Uterus (tissue), 4 donors: ENCODE data around the gene HEBP1. TPM values are rescaled to one million over a fixed set of nuclear protein-coding genes. Genes with fewer than 3 reads are reported as not detected.

Experiments used
- DNase-seq, 2 donors: peaks; one replicate each; pipeline ENCODE4 v3.0.0-alpha.2; 2019 to 2020
- H3K27ac ChIP-seq, 2 donors: fragments of 200-600 bp; sonication (generic); 1 replicate in 1 of 2; 2 replicates in 1 of 2; pipeline ENCODE4 v1.5.1; 2016 to 2018
- H3K27me3 ChIP-seq, 2 donors: fragments of 200-600 bp; sonication (generic); one replicate each; pipeline ENCODE4 v1.5.1; 2018 to 2019; ENCODE audit warnings: control low read depth in 1 of 2
- H3K36me3 ChIP-seq, 2 donors: fragments of 200-600 bp; sonication (generic); one replicate each; pipeline ENCODE4 v1.5.1; 2019; ENCODE audit warnings: control low read depth in 1 of 2
- H3K4me1 ChIP-seq, 2 donors: fragments of 200-600 bp; sonication (generic); one replicate each; pipeline ENCODE4 v1.5.1; 2018 to 2019; ENCODE audit warnings: control low read depth in 1 of 2
- H3K4me3 ChIP-seq, 2 donors: fragments of 200-600 bp; sonication (generic); 1 replicate in 1 of 2; 2 replicates in 1 of 2; pipeline ENCODE4 v1.5.1; 2018 to 2019; ENCODE audit warnings: mild to moderate bottlenecking in 1 of 2
- H3K9me3 ChIP-seq, 2 donors: fragments of 200-600 bp; sonication (generic); one replicate each; pipeline ENCODE4 v1.5.1; 2019; ENCODE audit warnings: control low read depth in 1 of 2
- POLR2A ChIP-seq, 2 donors: fragments of 450-650 bp; IDR thresholded peaks; one replicate each; pipeline ENCODE4 v1.6.1; 2016; ENCODE audit warnings: antibody characterized with exemption in 2 of 2, mild to moderate bottlenecking in 1 of 2, moderate library complexity in 1 of 2
- intact Hi-C: fragments of 100-400 bp; cut with DNase I; formaldehyde crosslinking; loops from one replicate; pipeline ENCODE4 v1.15.1; 2023; ENCODE audit warnings: low total_unique reads
- total RNA-seq, 4 donors: library from RNA; depleted of rRNA in 3 of 4; stranded (reverse); fragments of >200 nt in 3 of 4; gene quantifications; one replicate each; pipeline versions ENCODE4 v1.1.0 to v1.2.4, GENCODE V29; 2014 to 2023
- TF ChIP-seq, protein P1 (sequence below), 4 experiments: fragments of 200-600 bp in 2 of 4; fragments of 450-650 bp in 2 of 4; sonication (generic) in 2 of 4; IDR thresholded peaks; one replicate each; pipeline ENCODE4 v1.5.1; 2016 to 2019; ENCODE audit warnings: antibody characterized with exemption in 4 of 4, mild to moderate bottlenecking in 2 of 4, moderate library complexity in 1 of 4
- donor health status: DM: yes; HTN: yes; CAD: no.

The HEBP1 gene
- total RNA-seq, 4 donors from 2014 or later: 10.5 to 64.4 (median 40.9) TPM

- DNase-seq: no peak
- no peaks in the 10 kb centered on the region for H3K4me1 ChIP-seq
- H3K27me3 ChIP-seq: no peaks in the 10 kb centered on the region
- no peak overlapping the region for H3K27ac ChIP-seq
- no peak overlapping the region for H3K4me3 ChIP-seq
- intact Hi-C loops: no loop called here
- TF ChIP-seq POLR2A (IDR thresholded peaks at IDR 0.05): no peak
- TF ChIP-seq, protein P1, sequence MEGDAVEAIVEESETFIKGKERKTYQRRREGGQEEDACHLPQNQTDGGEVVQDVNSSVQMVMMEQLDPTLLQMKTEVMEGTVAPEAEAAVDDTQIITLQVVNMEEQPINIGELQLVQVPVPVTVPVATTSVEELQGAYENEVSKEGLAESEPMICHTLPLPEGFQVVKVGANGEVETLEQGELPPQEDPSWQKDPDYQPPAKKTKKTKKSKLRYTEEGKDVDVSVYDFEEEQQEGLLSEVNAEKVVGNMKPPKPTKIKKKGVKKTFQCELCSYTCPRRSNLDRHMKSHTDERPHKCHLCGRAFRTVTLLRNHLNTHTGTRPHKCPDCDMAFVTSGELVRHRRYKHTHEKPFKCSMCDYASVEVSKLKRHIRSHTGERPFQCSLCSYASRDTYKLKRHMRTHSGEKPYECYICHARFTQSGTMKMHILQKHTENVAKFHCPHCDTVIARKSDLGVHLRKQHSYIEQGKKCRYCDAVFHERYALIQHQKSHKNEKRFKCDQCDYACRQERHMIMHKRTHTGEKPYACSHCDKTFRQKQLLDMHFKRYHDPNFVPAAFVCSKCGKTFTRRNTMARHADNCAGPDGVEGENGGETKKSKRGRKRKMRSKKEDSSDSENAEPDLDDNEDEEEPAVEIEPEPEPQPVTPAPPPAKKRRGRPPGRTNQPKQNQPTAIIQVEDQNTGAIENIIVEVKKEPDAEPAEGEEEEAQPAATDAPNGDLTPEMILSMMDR (IDR thresholded peaks at IDR 0.05): no peak
- H3K36me3 ChIP-seq: no peaks in the 10 kb centered on the region
- H3K9me3 ChIP-seq: no peaks in the 10 kb centered on the region
These were observed 30.7 kb upstream of the HEBP1 start for GRCh38 chr12:13030541-13031291.

GRCh38 chr12:13028825-13029570, 28.9 kb upstream of the HEBP1 start:
- H3K4me1 ChIP-seq: no peaks in the 10 kb centered on the region
- no peak for DNase-seq
- TF ChIP-seq, protein P1 (IDR thresholded peaks at IDR 0.05): no peak
- no peak for TF ChIP-seq POLR2A (IDR thresholded peaks at IDR 0.05)
- H3K9me3 ChIP-seq: no peaks in the 10 kb centered on the region
- no peak overlapping the region for H3K4me3 ChIP-seq
- H3K36me3 ChIP-seq: no peaks in the 10 kb centered on the region
- H3K27me3 ChIP-seq: no peaks in the 10 kb centered on the region
- intact Hi-C loops: no loop called here
- no peak overlapping the region for H3K27ac ChIP-seq

GRCh38 chr12:13027508-13027907, 27.4 kb upstream of the HEBP1 start:
- intact Hi-C loops: no loop called here

DNA sequence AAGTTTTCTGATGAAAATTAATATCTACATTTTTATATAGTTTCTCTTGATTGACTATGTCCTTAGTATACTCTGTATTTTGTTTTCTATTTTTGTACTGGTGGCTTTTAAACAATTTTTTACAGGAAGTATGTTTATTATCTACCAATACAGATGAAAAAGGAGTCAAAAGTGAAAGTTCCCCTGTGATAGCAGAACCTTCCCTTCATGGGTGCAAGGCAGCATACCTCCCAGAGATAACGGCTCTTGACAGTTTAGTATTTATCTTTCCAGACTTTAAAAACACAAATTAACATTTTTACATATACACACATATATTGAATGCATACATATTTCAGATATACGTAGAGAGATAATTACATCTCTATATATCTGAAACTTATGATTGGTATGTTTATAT, 27.0 kb upstream of the HEBP1 start:
- no peak for TF ChIP-seq POLR2A (IDR thresholded peaks at IDR 0.05)
- TF ChIP-seq, protein P1 (IDR thresholded peaks at IDR 0.05): no peak
- Histone ChIP-seq H3K4me3 (no peak overlapping the region), H3K36me3 (no peaks in the 10 kb centered on the region), H3K4me1 (no peaks in the 10 kb centered on the region), H3K27me3 (no peaks in the 10 kb centered on the region), H3K9me3 (no peaks in the 10 kb centered on the region), H3K27ac (no peak overlapping the region)
- DNase-seq: no peak
- intact Hi-C loops: no loop called here

More at GRCh38 chr12:13027508-13027907, 27.4 kb upstream of the HEBP1 start:
- TF ChIP-seq POLR2A (IDR thresholded peaks at IDR 0.05): no peak
- TF ChIP-seq, protein P1 (IDR thresholded peaks at IDR 0.05): no peak
- Histone ChIP-seq H3K4me1 (no peaks in the 10 kb centered on the region), H3K36me3 (no peaks in the 10 kb centered on the region), H3K4me3 (no peak overlapping the region), H3K27ac (no peak overlapping the region), H3K9me3 (no peaks in the 10 kb centered on the region), H3K27me3 (no peaks in the 10 kb centered on the region)
- no peak for DNase-seq

GRCh38 chr12:13026286-13026685, 26.2 kb upstream of the HEBP1 start:
- H3K4me3 ChIP-seq: no peak overlapping the region
- no peak for DNase-seq
- no peaks in the 10 kb centered on the region for H3K27me3 ChIP-seq
- TF ChIP-seq POLR2A (IDR thresholded peaks at IDR 0.05): no peak
- TF ChIP-seq, protein P1 (IDR thresholded peaks at IDR 0.05): no peak
- H3K9me3 ChIP-seq: no peaks in the 10 kb centered on the region
- no peaks in the 10 kb centered on the region for H3K4me1 ChIP-seq
- H3K36me3 ChIP-seq: no peaks in the 10 kb centered on the region
- intact Hi-C loops: no loop called here
- H3K27ac ChIP-seq: no peak overlapping the region
